ENCODE measurements around the gene BST1. TPM values are rescaled to one million over a fixed set of nuclear protein-coding genes. Genes with fewer than 3 reads are reported as not detected.

Gene BST1
- total RNA-seq, 1 experiment from 2014 or later = 1.4 TPM

DNA sequence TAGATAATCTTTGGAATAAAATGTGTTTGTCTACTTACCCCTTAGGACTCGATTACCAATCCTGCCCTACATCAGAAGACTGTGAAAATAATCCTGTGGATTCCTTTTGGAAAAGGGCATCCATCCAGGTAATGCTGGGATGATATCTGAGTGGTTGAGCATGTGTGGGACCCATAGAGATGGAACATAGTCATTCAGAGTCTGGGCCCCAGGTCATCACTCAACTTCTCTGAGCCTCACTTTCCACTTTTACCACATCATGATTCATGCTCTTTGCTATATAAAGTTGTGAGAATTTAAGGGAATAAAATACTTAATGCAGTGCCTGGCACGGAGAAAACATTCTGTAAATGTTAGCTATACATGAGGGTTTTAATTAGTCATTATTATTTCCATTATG, 8.9 kb downstream of the BST1 start:
- ATAC-seq (no peak), DNase-seq (ENCODE audit: low spot score) (no peak)
- Mint-ChIP-seq H3K4me1 (peaks cover 7% of the 10 kb centered on the region), H3K4me3 (no peak overlapping the region), H3K9me3 (no peaks in the 10 kb centered on the region), H3K27ac (no peak overlapping the region), H3K36me3 (no peaks in the 10 kb centered on the region), H3K27me3 (ENCODE audit: low read depth) (no peaks in the 10 kb centered on the region)
- ChIA-PET CTCF (no interaction called here), POLR2A (no interaction called here)
- no peak for TF ChIP-seq NR3C1 (CRISPR knock-in tag; conservative IDR thresholded peaks at IDR 0.05; ENCODE audit: low read depth)
- TF ChIP-seq, protein P1, sequence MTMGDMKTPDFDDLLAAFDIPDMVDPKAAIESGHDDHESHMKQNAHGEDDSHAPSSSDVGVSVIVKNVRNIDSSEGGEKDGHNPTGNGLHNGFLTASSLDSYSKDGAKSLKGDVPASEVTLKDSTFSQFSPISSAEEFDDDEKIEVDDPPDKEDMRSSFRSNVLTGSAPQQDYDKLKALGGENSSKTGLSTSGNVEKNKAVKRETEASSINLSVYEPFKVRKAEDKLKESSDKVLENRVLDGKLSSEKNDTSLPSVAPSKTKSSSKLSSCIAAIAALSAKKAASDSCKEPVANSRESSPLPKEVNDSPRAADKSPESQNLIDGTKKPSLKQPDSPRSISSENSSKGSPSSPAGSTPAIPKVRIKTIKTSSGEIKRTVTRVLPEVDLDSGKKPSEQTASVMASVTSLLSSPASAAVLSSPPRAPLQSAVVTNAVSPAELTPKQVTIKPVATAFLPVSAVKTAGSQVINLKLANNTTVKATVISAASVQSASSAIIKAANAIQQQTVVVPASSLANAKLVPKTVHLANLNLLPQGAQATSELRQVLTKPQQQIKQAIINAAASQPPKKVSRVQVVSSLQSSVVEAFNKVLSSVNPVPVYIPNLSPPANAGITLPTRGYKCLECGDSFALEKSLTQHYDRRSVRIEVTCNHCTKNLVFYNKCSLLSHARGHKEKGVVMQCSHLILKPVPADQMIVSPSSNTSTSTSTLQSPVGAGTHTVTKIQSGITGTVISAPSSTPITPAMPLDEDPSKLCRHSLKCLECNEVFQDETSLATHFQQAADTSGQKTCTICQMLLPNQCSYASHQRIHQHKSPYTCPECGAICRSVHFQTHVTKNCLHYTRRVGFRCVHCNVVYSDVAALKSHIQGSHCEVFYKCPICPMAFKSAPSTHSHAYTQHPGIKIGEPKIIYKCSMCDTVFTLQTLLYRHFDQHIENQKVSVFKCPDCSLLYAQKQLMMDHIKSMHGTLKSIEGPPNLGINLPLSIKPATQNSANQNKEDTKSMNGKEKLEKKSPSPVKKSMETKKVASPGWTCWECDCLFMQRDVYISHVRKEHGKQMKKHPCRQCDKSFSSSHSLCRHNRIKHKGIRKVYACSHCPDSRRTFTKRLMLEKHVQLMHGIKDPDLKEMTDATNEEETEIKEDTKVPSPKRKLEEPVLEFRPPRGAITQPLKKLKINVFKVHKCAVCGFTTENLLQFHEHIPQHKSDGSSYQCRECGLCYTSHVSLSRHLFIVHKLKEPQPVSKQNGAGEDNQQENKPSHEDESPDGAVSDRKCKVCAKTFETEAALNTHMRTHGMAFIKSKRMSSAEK (CRISPR knock-in tag; IDR thresholded peaks at IDR 0.05; ENCODE audit: borderline replicate concordance) = no peak
- no peak for TF ChIP-seq CREB1 (CRISPR knock-in tag; IDR thresholded peaks at IDR 0.05)
- no peak for TF ChIP-seq JUN (CRISPR knock-in tag; IDR thresholded peaks at IDR 0.05)
- TF ChIP-seq ATF1 (CRISPR knock-in tag; IDR thresholded peaks at IDR 0.05) = no peak
- no peak for TF ChIP-seq MYBL2 (CRISPR knock-in tag; IDR thresholded peaks at IDR 0.05)
- TF ChIP-seq ZNF219 (CRISPR knock-in tag; IDR thresholded peaks at IDR 0.05; ENCODE audit: borderline replicate concordance) = no peak
- no peak for TF ChIP-seq GTF2I (CRISPR knock-in tag; conservative IDR thresholded peaks at IDR 0.05)
- TF ChIP-seq TEAD4 (CRISPR knock-in tag; IDR thresholded peaks at IDR 0.05) = no peak
- TF ChIP-seq EMX1 (CRISPR knock-in tag; IDR thresholded peaks at IDR 0.05) = no peak
- TF ChIP-seq, protein P2, sequence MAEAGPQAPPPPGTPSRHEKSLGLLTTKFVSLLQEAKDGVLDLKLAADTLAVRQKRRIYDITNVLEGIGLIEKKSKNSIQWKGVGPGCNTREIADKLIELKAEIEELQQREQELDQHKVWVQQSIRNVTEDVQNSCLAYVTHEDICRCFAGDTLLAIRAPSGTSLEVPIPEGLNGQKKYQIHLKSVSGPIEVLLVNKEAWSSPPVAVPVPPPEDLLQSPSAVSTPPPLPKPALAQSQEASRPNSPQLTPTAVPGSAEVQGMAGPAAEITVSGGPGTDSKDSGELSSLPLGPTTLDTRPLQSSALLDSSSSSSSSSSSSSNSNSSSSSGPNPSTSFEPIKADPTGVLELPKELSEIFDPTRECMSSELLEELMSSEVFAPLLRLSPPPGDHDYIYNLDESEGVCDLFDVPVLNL (CRISPR knock-in tag; IDR thresholded peaks at IDR 0.05; ENCODE audit: borderline replicate concordance, low read depth) = no peak
- no peak for TF ChIP-seq ZNF423 (CRISPR knock-in tag; IDR thresholded peaks at IDR 0.05)
- no peak for TF ChIP-seq ESRRA (CRISPR knock-in tag; IDR thresholded peaks at IDR 0.05; ENCODE audit: borderline replicate concordance)

DNA sequence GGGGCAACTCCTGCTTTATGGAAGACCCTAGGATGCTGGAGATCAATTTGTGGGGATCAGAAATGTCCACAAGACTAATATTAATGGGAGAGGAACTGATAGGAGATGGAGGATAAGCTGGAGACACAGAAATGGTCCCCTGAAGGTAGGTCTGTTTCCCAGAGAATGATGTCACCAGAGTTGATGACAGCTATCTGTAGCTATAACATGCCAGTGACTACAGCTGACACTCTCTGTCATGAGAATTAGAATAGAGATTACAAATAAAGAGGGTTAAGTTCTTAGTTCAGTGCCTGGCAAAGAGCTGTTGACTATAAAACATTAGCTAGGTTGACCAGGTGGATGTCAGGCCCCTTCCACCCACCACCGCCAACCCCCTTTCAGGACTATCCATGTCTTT, 9.3 kb downstream of the BST1 start:
- no peak for TF ChIP-seq ZNF219 (CRISPR knock-in tag; IDR thresholded peaks at IDR 0.05; ENCODE audit: borderline replicate concordance)
- TF ChIP-seq NFYB (CRISPR knock-in tag; conservative IDR thresholded peaks at IDR 0.05; ENCODE audit: low read depth) = no peak
- no peak for TF ChIP-seq KAT7 (CRISPR knock-in tag; IDR thresholded peaks at IDR 0.05; ENCODE audit: borderline replicate concordance)
- TF ChIP-seq, protein P3, sequence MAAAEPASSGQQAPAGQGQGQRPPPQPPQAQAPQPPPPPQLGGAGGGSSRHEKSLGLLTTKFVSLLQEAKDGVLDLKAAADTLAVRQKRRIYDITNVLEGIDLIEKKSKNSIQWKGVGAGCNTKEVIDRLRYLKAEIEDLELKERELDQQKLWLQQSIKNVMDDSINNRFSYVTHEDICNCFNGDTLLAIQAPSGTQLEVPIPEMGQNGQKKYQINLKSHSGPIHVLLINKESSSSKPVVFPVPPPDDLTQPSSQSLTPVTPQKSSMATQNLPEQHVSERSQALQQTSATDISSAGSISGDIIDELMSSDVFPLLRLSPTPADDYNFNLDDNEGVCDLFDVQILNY (CRISPR knock-in tag; IDR thresholded peaks at IDR 0.05) = no peak
- no peak for TF ChIP-seq HMGA2 (CRISPR knock-in tag; IDR thresholded peaks at IDR 0.05)
- TF ChIP-seq, protein P4, sequence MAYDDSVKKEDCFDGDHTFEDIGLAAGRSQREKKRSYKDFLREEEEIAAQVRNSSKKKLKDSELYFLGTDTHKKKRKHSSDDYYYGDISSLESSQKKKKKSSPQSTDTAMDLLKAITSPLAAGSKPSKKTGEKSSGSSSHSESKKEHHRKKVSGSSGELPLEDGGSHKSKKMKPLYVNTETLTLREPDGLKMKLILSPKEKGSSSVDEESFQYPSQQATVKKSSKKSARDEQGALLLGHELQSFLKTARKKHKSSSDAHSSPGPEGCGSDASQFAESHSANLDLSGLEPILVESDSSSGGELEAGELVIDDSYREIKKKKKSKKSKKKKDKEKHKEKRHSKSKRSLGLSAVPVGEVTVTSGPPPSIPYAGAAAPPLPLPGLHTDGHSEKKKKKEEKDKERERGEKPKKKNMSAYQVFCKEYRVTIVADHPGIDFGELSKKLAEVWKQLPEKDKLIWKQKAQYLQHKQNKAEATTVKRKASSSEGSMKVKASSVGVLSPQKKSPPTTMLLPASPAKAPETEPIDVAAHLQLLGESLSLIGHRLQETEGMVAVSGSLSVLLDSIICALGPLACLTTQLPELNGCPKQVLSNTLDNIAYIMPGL (CRISPR knock-in tag; IDR thresholded peaks at IDR 0.05) = no peak
- ChIA-PET CTCF (no interaction called here), POLR2A (no interaction called here)

More for the DNA sequence above, 9.3 kb downstream of the BST1 start:
- no peaks in the 10 kb centered on the region for H3K36me3 Mint-ChIP-seq
- H3K9me3 Mint-ChIP-seq = no peaks in the 10 kb centered on the region
- H3K27me3 Mint-ChIP-seq (ENCODE audit: low read depth) = no peaks in the 10 kb centered on the region
- H3K27ac Mint-ChIP-seq = no peak overlapping the region
- DNase-seq (ENCODE audit: low spot score) (no peak), ATAC-seq (no peak)
- no peak overlapping the region for H3K4me3 Mint-ChIP-seq
- H3K4me1 Mint-ChIP-seq = peaks cover 7% of the 10 kb centered on the region

All from WTC11 (cell line).